HL-60 (cell line): ENCODE measurements around the gene SLCO4A1.

Experiments
- DNase-seq, 2 experiments: peaks; one replicate each; pipeline ENCODE4 v3.0.0-alpha.2; 2010 to 2020; ENCODE audit warnings: low read depth in 1 of 2, low spot score in 1 of 2
- H3K27ac ChIP-seq: fragments of 250-450 bp; sonication (Bioruptor Pico); replicated peaks from 2 replicates; pipeline ENCODE4 v1.5.1; 2020; ENCODE audit warnings: mild to moderate bottlenecking, moderate library complexity
- H3K27me3 ChIP-seq: fragments of 250-450 bp; sonication (Bioruptor Pico); 2 replicates; pipeline ENCODE4 v1.5.1; 2021; ENCODE audit warnings: mild to moderate bottlenecking, moderate library complexity; ENCODE audit not compliant: insufficient read depth, poor library complexity, severe bottlenecking
- H3K4me3 ChIP-seq: replicated peaks from 2 replicates; pipeline ENCODE4 v1.5.1; 2011; ENCODE audit warnings: mild to moderate bottlenecking, control low read depth, low read length; ENCODE audit not compliant: insufficient read depth
- GABPA ChIP-seq: IDR thresholded peaks from 2 replicates; pipeline ENCODE4 v1.6.1; 2012; ENCODE audit warnings: low read depth
- POLR2AphosphoS5 ChIP-seq: IDR thresholded peaks from 2 replicates; pipeline ENCODE4 v1.6.1; 2012; ENCODE audit warnings: low read depth
- REST ChIP-seq: IDR thresholded peaks from 2 replicates; pipeline ENCODE4 v1.6.1; 2012; ENCODE audit warnings: low read depth; ENCODE audit not compliant: insufficient replicate concordance
- SPI1 ChIP-seq: IDR thresholded peaks from 2 replicates; pipeline ENCODE4 v1.6.1; 2012; ENCODE audit warnings: low read depth, mild to moderate bottlenecking, borderline replicate concordance
- TF ChIP-seq, protein P1 (sequence below): IDR thresholded peaks from one replicate; pipeline ENCODE4 v1.5.1; 2011; ENCODE audit warnings: low read length, control low read depth, inconsistent platforms; ENCODE audit not compliant: insufficient read depth

The SLCO4A1 gene

GRCh38 chr20:62656197-62656918, 14.1 kb downstream of the SLCO4A1 start:
- no peak for TF ChIP-seq SPI1
- TF ChIP-seq, protein P1, sequence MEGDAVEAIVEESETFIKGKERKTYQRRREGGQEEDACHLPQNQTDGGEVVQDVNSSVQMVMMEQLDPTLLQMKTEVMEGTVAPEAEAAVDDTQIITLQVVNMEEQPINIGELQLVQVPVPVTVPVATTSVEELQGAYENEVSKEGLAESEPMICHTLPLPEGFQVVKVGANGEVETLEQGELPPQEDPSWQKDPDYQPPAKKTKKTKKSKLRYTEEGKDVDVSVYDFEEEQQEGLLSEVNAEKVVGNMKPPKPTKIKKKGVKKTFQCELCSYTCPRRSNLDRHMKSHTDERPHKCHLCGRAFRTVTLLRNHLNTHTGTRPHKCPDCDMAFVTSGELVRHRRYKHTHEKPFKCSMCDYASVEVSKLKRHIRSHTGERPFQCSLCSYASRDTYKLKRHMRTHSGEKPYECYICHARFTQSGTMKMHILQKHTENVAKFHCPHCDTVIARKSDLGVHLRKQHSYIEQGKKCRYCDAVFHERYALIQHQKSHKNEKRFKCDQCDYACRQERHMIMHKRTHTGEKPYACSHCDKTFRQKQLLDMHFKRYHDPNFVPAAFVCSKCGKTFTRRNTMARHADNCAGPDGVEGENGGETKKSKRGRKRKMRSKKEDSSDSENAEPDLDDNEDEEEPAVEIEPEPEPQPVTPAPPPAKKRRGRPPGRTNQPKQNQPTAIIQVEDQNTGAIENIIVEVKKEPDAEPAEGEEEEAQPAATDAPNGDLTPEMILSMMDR: no peak
- no peak for TF ChIP-seq POLR2AphosphoS5
- TF ChIP-seq GABPA: no peak
- no peak for TF ChIP-seq REST
- no peak for DNase-seq
- Histone ChIP-seq H3K4me3 (no peak overlapping the region), H3K27me3 (no peaks in the 10 kb centered on the region), H3K27ac (no peak overlapping the region)

DNA sequence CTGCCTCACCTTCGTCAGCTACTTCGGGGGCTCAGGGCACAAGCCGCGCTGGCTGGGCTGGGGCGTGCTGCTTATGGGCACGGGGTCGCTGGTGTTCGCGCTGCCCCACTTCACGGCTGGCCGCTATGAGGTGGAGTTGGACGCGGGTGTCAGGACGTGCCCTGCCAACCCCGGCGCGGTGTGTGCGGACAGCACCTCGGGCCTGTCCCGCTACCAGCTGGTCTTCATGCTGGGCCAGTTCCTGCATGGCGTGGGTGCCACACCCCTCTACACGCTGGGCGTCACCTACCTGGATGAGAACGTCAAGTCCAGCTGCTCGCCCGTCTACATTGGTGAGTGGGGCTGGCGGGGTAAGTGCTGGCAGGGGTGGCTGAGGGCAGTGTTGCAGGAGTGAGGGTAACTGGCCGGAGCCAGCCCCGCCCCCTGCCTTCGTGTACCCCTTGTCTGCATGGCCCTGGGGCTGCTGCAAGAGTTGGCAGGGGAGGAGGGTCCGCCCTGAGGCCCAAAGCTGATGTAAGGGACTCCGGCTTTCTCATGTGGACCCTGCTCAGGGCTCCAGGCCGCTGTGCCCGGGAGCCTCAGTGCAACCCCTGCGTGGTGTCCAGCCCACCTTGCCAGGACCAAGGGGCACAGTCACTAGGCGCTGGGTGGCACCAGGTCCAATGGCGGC, 14.8 kb downstream of the SLCO4A1 start:
- no peak overlapping the region for H3K4me3 ChIP-seq
- TF ChIP-seq POLR2AphosphoS5 (no peak), SPI1 (no peak), GABPA (no peak), REST (no peak)
- TF ChIP-seq, protein P1: no peak
- no peaks in the 10 kb centered on the region for H3K27me3 ChIP-seq
- DNase-seq: no peak
- no peak overlapping the region for H3K27ac ChIP-seq

DNA sequence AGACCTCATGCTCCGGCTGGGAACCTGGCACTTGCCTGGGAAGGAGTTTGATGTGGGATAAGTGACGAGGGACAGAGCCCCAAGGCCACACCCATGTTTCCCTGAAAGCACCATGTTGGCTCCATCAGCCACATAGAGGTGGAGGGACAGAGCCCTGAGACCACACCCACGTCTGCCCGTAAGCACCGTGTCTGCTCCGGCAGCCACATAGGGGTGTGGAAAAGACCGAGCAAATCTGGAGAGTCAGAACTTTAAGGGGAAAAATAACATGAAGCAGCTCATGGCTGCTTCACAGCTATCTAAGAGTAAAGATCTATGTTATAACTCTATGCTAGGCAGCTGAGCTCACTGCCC, 15.3 kb downstream of the SLCO4A1 start:
- no peak for DNase-seq
- H3K27ac ChIP-seq: no peak overlapping the region
- H3K4me3 ChIP-seq: no peak overlapping the region
- TF ChIP-seq SPI1 (no peak), GABPA (no peak), REST (no peak), POLR2AphosphoS5 (no peak)
- TF ChIP-seq, protein P1: no peak
- no peaks in the 10 kb centered on the region for H3K27me3 ChIP-seq
